GM23338 (cell line): ENCODE data around the gene RAB11A. TPM values are rescaled to one million over a fixed set of nuclear protein-coding genes. Genes with fewer than 3 reads are reported as not detected.

Experiments
- ATAC-seq: fragments of 200-7000 bp; cut with Tn5 transposase; 3 replicates; pipeline ENCODE4 v1.9.1; 2020
- DNase-seq: peaks from one replicate; pipeline ENCODE4 v3.0.0-alpha.2; 2015; ENCODE audit warnings: low spot score
- H2AFZ ChIP-seq: fragments of 200-600 bp; sonication (generic); 2 replicates; pipeline ENCODE4 v1.8.0; 2016; ENCODE audit warnings: antibody characterized with exemption, mild to moderate bottlenecking, moderate library complexity
- H3F3A ChIP-seq: fragments of 200-600 bp; sonication (generic); replicated peaks from 2 replicates; pipeline ENCODE4 v1.8.0; 2017; ENCODE audit warnings: antibody characterized with exemption, mixed run types, low read depth
- H3K27ac ChIP-seq: fragments of 200-600 bp; sonication (generic); 2 replicates; pipeline ENCODE4 v1.6.1; 2016; ENCODE audit warnings: low read depth
- H3K27me3 ChIP-seq: fragments of 200-600 bp; sonication (generic); 2 replicates; pipeline ENCODE4 v1.8.0; 2016; ENCODE audit warnings: mild to moderate bottlenecking, mixed run types, moderate library complexity; ENCODE audit not compliant: insufficient read depth
- H3K36me3 ChIP-seq: fragments of 200-600 bp; sonication (generic); 2 replicates; pipeline ENCODE4 v1.8.0; 2016; ENCODE audit warnings: mild to moderate bottlenecking; ENCODE audit not compliant: insufficient read depth
- H3K4me1 ChIP-seq: fragments of 200-600 bp; sonication (generic); 2 replicates; pipeline ENCODE4 v1.8.0; 2016; ENCODE audit warnings: mild to moderate bottlenecking, moderate library complexity; ENCODE audit not compliant: insufficient read depth
- H3K4me2 ChIP-seq: fragments of 200-600 bp; sonication (generic); 2 replicates; pipeline ENCODE4 v1.7.1; 2017; ENCODE audit warnings: mixed run types
- H3K4me3 ChIP-seq: fragments of 200-600 bp; sonication (generic); 2 replicates; pipeline ENCODE4 v1.6.1; 2016; ENCODE audit warnings: mixed run types
- H3K79me2 ChIP-seq: fragments of 200-600 bp; sonication (generic); replicated peaks from 2 replicates; pipeline ENCODE4 v1.8.0; 2017; ENCODE audit warnings: mild to moderate bottlenecking; ENCODE audit not compliant: insufficient read depth
- H3K9me2 ChIP-seq: fragments of 200-600 bp; sonication (generic); 2 replicates; pipeline ENCODE4 v1.8.0; 2017; ENCODE audit not compliant: insufficient read depth
- H4K20me1 ChIP-seq: fragments of 200-600 bp; sonication (generic); replicated peaks from 2 replicates; pipeline ENCODE4 v1.8.0; 2017; ENCODE audit warnings: mild to moderate bottlenecking; ENCODE audit not compliant: insufficient read depth
- H3K27ac Mint-ChIP-seq: 2 replicates; pipeline ENCODE4 v1.8.0; 2020; ENCODE audit warnings: inconsistent platforms, mild to moderate bottlenecking, moderate library complexity, mixed read lengths
- H3K27me3 Mint-ChIP-seq: 3 replicates; pipeline ENCODE4 v1.8.0; 2022; ENCODE audit warnings: low read depth, mild to moderate bottlenecking, moderate library complexity, mixed read lengths, inconsistent platforms; ENCODE audit not compliant: insufficient read depth, poor library complexity
- H3K36me3 Mint-ChIP-seq: 3 replicates; pipeline ENCODE4 v1.8.0; 2021; ENCODE audit warnings: low read depth, mild to moderate bottlenecking, inconsistent platforms, moderate library complexity, mixed read lengths
- H3K4me1 Mint-ChIP-seq: 3 replicates; pipeline ENCODE4 v1.8.0; 2020; ENCODE audit warnings: mild to moderate bottlenecking, inconsistent platforms, mixed read lengths
- H3K4me3 Mint-ChIP-seq: 3 replicates; pipeline ENCODE4 v1.8.0; 2021; ENCODE audit warnings: moderate library complexity, mild to moderate bottlenecking, inconsistent platforms, mixed read lengths
- H3K9me3 Mint-ChIP-seq: 3 replicates; pipeline ENCODE4 v1.8.0; 2020; ENCODE audit warnings: moderate library complexity, mild to moderate bottlenecking, inconsistent platforms, mixed read lengths
- CREB1 ChIP-seq: fragments of 250-450 bp; sonication (Bioruptor Pico); IDR thresholded peaks from 2 replicates; pipeline ENCODE4 v1.5.0; 2020; ENCODE audit warnings: low read depth, mild to moderate bottlenecking, moderate library complexity
- EZH2phosphoT487 ChIP-seq: fragments of 200-600 bp; sonication (generic); IDR thresholded peaks from one replicate; pipeline ENCODE4 v1.8.1; 2018; ENCODE audit warnings: antibody characterized with exemption; ENCODE audit not compliant: unreplicated experiment
- NANOG ChIP-seq: IDR thresholded peaks from 2 replicates; pipeline ENCODE4 v1.6.1; 2016; ENCODE audit warnings: antibody characterized with exemption, borderline replicate concordance
- STAT1 ChIP-seq: IDR thresholded peaks from one replicate; pipeline ENCODE4 v1.6.1; 2016; ENCODE audit warnings: antibody characterized with exemption; ENCODE audit not compliant: unreplicated experiment
- ZNF331 ChIP-seq: fragments of 250-450 bp; sonication (Bioruptor Pico); IDR thresholded peaks from 2 replicates; pipeline ENCODE4 v1.5.0; 2020; ENCODE audit warnings: low read depth, mild to moderate bottlenecking, moderate library complexity
- polyA plus RNA-seq: library from polyadenylated mRNA; unstranded; fragments of >200 nt; fragmentation: Nextera tagmentation; extraction: Ambion mirVana; gene quantifications from 2 replicates; pipeline ENCODE4 v1.2.1, GENCODE V29; 2016
- total RNA-seq: library from RNA; depleted of rRNA; stranded (reverse); fragments of >200 nt; shearing (Covaris generic); gene quantifications from 2 replicates; pipeline ENCODE4 v1.2.3, GENCODE V29; 2014
- TF ChIP-seq, protein P1 (sequence below): fragments of 250-450 bp; sonication (Bioruptor Pico); IDR thresholded peaks from 2 replicates; pipeline ENCODE4 v1.5.0; 2020; ENCODE audit warnings: mild to moderate bottlenecking, moderate library complexity
- TF ChIP-seq, protein P2 (sequence below): IDR thresholded peaks from 2 replicates; pipeline ENCODE4 v1.6.1; 2016; ENCODE audit warnings: antibody characterized with exemption

The RAB11A gene
- total and polyA plus RNA-seq, 2 experiments from 2014 or later, result 251 to 369 TPM

DNA sequence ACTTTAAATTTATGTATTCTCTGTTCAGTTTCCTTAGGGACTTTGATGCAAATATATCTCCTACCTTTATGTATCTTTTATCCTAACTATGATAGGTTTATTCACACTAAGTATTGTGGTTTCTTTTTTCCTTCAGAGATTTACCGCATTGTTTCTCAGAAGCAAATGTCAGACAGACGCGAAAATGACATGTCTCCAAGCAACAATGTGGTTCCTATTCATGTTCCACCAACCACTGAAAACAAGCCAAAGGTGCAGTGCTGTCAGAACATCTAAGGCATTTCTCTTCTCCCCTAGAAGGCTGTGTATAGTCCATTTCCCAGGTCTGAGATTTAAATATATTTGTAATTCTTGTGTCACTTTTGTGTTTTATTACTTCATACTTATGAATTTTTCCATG lies 18.3 kb downstream of the RAB11A start (continued):
- TF ChIP-seq, protein P1, sequence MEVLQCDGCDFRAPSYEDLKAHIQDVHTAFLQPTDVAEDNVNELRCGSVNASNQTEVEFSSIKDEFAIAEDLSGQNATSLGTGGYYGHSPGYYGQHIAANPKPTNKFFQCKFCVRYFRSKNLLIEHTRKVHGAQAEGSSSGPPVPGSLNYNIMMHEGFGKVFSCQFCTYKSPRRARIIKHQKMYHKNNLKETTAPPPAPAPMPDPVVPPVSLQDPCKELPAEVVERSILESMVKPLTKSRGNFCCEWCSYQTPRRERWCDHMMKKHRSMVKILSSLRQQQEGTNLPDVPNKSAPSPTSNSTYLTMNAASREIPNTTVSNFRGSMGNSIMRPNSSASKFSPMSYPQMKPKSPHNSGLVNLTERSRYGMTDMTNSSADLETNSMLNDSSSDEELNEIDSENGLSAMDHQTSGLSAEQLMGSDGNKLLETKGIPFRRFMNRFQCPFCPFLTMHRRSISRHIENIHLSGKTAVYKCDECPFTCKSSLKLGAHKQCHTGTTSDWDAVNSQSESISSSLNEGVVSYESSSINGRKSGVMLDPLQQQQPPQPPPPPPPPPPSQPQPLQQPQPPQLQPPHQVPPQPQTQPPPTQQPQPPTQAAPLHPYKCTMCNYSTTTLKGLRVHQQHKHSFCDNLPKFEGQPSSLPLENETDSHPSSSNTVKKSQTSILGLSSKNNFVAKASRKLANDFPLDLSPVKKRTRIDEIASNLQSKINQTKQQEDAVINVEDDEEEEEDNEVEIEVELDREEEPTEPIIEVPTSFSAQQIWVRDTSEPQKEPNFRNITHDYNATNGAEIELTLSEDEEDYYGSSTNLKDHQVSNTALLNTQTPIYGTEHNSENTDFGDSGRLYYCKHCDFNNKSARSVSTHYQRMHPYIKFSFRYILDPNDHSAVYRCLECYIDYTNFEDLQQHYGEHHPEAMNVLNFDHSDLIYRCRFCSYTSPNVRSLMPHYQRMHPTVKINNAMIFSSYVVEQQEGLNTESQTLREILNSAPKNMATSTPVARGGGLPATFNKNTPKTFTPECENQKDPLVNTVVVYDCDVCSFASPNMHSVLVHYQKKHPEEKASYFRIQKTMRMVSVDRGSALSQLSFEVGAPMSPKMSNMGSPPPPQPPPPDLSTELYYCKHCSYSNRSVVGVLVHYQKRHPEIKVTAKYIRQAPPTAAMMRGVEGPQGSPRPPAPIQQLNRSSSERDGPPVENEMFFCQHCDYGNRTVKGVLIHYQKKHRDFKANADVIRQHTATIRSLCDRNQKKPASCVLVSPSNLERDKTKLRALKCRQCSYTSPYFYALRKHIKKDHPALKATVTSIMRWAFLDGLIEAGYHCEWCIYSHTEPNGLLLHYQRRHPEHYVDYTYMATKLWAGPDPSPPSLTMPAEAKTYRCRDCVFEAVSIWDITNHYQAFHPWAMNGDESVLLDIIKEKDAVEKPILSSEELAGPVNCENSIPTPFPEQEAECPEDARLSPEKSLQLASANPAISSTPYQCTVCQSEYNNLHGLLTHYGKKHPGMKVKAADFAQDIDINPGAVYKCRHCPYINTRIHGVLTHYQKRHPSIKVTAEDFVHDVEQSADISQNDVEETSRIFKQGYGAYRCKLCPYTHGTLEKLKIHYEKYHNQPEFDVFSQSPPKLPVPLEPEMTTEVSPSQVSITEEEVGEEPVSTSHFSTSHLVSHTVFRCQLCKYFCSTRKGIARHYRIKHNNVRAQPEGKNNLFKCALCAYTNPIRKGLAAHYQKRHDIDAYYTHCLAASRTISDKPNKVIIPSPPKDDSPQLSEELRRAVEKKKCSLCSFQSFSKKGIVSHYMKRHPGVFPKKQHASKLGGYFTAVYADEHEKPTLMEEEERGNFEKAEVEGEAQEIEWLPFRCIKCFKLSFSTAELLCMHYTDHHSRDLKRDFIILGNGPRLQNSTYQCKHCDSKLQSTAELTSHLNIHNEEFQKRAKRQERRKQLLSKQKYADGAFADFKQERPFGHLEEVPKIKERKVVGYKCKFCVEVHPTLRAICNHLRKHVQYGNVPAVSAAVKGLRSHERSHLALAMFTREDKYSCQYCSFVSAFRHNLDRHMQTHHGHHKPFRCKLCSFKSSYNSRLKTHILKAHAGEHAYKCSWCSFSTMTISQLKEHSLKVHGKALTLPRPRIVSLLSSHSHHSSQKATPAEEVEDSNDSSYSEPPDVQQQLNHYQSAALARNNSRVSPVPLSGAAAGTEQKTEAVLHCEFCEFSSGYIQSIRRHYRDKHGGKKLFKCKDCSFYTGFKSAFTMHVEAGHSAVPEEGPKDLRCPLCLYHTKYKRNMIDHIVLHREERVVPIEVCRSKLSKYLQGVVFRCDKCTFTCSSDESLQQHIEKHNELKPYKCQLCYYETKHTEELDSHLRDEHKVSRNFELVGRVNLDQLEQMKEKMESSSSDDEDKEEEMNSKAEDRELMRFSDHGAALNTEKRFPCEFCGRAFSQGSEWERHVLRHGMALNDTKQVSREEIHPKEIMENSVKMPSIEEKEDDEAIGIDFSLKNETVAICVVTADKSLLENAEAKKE (CRISPR knock-in tag), result no peak
- TF ChIP-seq CREB1 (CRISPR knock-in tag) (no peak), STAT1 (no peak)
- TF ChIP-seq, protein P2, sequence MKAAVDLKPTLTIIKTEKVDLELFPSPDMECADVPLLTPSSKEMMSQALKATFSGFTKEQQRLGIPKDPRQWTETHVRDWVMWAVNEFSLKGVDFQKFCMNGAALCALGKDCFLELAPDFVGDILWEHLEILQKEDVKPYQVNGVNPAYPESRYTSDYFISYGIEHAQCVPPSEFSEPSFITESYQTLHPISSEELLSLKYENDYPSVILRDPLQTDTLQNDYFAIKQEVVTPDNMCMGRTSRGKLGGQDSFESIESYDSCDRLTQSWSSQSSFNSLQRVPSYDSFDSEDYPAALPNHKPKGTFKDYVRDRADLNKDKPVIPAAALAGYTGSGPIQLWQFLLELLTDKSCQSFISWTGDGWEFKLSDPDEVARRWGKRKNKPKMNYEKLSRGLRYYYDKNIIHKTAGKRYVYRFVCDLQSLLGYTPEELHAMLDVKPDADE, result no peak

DNA sequence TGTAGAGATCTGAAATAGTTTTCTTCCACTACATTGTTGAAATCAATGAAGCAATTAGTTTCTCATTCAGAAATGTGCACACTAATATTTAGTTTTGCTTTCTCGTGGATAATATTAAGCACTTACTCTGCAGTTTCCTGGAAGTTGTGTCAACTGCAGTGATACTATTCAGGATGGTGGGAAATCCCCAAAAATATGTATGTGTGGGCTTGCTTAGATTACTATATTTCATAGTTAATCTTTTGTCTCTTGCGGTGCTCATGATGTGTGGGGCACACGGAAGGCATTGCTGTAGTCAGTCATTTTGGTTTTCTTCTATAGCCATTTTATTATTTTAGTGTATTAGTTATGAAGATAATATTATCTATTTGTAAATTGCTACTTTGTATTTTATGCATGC lies 19.7 kb downstream of the RAB11A start:
- H4K20me1 ChIP-seq, result peaks cover 31% of the 10 kb centered on the region; the same call in 1 of the 2 replicates
- TF ChIP-seq EZH2phosphoT487, result no peak
- TF ChIP-seq, protein P1 (CRISPR knock-in tag), result no peak
- no peak for TF ChIP-seq ZNF331 (CRISPR knock-in tag)
- no peak for TF ChIP-seq NANOG

More for the DNA sequence above, 19.7 kb downstream of the RAB11A start:
- Histone ChIP-seq H3K27ac (no peak overlapping the region), H3K27me3 (no peaks in the 10 kb centered on the region), H3K36me3 (peaks cover 19% of the 10 kb centered on the region), H3F3A (no peaks in the 10 kb centered on the region), H3K4me2 (no peak overlapping the region), H3K9me2 (no peaks in the 10 kb centered on the region), H3K4me1 (peaks cover 11% of the 10 kb centered on the region; the same call in 1 of the 2 replicates), H2AFZ (no peak overlapping the region), H3K79me2 (peaks cover 33% of the 10 kb centered on the region), H3K4me3 (no peak overlapping the region)
- no peaks in the 10 kb centered on the region for H3K9me3 Mint-ChIP-seq
- peaks cover 17% of the 10 kb centered on the region; the same call in 2 of the 3 replicates for H3K4me1 Mint-ChIP-seq
- H3K4me3 Mint-ChIP-seq, result no peak overlapping the region
- H3K27ac Mint-ChIP-seq, result no peak overlapping the region
- no peak for ATAC-seq
- peaks cover 37% of the 10 kb centered on the region for H3K36me3 Mint-ChIP-seq
- peaks cover 1% of the 10 kb centered on the region for H3K27me3 Mint-ChIP-seq
- no peak for DNase-seq
